ENCODE data around the gene GIPC2.
"Not testable (repeated sequence)": the region's sequence is repeated elsewhere in the genome, so short reads cannot be mapped to it uniquely, and the experiment has no call there.

Gene GIPC2

GRCh38 chr1:78113156-78113916 lies 67.6 kb downstream of the GIPC2 start:
- DNase-seq (ENCODE audit: extremely low read depth, low read depth): no peak
- H3K4me3 ChIP-seq (replicated peaks; ENCODE audit: low read depth, low read length): no peak overlapping the region
- TF ChIP-seq, protein P1, sequence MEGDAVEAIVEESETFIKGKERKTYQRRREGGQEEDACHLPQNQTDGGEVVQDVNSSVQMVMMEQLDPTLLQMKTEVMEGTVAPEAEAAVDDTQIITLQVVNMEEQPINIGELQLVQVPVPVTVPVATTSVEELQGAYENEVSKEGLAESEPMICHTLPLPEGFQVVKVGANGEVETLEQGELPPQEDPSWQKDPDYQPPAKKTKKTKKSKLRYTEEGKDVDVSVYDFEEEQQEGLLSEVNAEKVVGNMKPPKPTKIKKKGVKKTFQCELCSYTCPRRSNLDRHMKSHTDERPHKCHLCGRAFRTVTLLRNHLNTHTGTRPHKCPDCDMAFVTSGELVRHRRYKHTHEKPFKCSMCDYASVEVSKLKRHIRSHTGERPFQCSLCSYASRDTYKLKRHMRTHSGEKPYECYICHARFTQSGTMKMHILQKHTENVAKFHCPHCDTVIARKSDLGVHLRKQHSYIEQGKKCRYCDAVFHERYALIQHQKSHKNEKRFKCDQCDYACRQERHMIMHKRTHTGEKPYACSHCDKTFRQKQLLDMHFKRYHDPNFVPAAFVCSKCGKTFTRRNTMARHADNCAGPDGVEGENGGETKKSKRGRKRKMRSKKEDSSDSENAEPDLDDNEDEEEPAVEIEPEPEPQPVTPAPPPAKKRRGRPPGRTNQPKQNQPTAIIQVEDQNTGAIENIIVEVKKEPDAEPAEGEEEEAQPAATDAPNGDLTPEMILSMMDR (IDR thresholded peaks at IDR 0.05; ENCODE audit: low read depth, low read length, missing control alignments): no peak

DNA sequence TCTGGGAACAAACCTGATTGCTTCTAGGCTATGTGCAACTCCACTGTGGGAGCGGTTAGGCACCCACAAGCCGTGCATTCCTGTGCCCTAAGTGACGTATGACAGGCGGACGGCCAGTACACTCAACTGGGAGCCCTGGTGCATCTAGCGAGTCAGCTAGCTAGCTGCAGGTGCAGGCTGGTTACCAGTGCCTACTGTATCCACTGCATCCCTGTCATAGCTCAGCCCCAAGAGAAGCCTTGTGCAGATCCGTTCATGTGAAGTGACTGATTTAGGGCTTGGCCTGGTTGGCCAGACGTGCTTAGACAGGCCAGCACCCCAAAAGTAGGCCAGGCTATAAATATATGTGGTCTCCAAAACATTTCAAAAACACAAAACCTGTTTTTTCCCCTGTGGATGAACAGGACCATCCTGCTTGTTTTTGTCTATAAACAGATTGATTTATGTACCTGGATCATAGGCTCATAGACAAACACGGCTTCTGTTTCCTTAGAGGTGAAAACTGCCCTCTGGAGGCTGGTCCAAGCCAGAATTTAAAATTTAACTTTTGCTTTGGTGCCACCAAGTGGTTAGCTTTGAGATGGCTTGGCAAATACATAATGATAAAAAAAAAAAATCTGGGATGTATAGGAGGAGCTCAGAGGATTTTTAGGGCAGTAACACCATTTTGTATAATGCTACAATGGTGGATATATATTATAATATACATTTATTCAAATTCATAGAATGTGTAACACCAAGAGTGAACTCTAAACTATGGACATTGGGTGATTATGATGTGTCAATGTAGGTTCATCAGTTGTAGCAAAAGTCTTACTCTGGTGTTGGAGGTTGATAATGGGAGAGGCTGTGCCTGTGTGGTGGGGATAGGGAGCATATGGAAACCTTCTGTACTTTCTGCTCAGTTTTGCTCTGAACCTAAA lies 68.5 kb downstream of the GIPC2 start:
- DNase-seq (ENCODE audit: extremely low read depth, low read depth): peak; percentile 65
- H3K4me3 ChIP-seq (replicated peaks; ENCODE audit: low read depth, low read length): no peak overlapping the region
- TF ChIP-seq, protein P1 (IDR thresholded peaks at IDR 0.05; ENCODE audit: low read depth, low read length, missing control alignments): peak; percentile 72

DNA sequence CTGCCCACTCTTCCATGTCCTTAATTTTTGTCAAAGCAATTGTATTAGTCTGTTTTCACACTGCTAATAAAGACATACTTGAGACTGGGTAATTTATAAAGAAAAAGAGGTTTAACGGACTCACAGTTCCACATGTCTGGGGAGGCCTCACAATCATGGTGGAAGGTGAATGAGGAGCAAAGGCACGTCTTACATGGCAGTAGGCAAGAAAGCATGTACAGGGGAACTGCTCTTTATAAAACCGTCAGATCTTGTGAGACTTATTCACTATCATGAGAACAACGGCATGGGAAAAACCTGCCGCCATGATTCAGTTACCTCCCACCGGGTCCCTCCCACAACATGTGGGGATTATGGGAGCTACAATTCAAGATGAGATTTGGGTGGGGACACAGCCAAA lies 74.7 kb downstream of the GIPC2 start:
- H3K4me3 ChIP-seq (replicated peaks; ENCODE audit: low read depth, low read length); DNase-seq (ENCODE audit: extremely low read depth, low read depth): not testable (repeated sequence)

- no peak for DNase-seq (ENCODE audit: extremely low read depth, low read depth)
- TF ChIP-seq, protein P1 (IDR thresholded peaks at IDR 0.05; ENCODE audit: low read depth, low read length, missing control alignments): no peak
- no peak overlapping the region for H3K4me3 ChIP-seq (replicated peaks; ENCODE audit: low read depth, low read length)
These were observed 75.9 kb downstream of the GIPC2 start for GRCh38 chr1:78121710-78122109.

DNA sequence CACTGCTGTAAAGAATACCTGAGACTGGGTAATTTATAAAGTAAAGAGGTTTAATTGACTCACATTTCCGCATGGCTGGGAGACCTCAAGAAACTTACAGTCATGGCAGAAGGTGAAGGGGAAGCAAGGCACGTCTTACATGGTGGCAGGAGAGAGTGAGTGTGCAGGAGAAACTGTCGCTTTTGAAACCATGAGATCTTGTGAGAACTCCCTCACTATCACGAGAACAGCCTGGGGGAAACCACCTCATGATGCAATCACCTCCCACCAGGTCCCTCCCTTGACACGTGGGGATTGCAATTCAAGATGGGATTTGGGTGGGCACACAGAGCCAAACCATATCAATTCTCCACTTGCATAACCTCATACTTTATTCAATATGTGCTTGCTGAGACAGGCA lies 76.6 kb downstream of the GIPC2 start:
- no peak for DNase-seq (ENCODE audit: extremely low read depth, low read depth)
- TF ChIP-seq, protein P1 (IDR thresholded peaks at IDR 0.05; ENCODE audit: low read depth, low read length, missing control alignments): no peak
- H3K4me3 ChIP-seq (replicated peaks; ENCODE audit: low read depth, low read length): no peak overlapping the region

GRCh38 chr1:78126506-78126905 lies 80.7 kb downstream of the GIPC2 start:
- no peak for DNase-seq (ENCODE audit: extremely low read depth, low read depth)
- H3K4me3 ChIP-seq (replicated peaks; ENCODE audit: low read depth, low read length): no peak overlapping the region
- TF ChIP-seq, protein P1 (IDR thresholded peaks at IDR 0.05; ENCODE audit: low read depth, low read length, missing control alignments): no peak
